Activated CD4-positive, alpha-beta T cell treated with anti-CD3 and anti-CD28 coated beads for 36 hours (primary cell): ENCODE data around the gene INPP4B. TPM values are rescaled to one million over a fixed set of nuclear protein-coding genes. Genes with fewer than 3 reads are reported as not detected.
"Not testable (repeated sequence)": the region's sequence is repeated elsewhere in the genome, so short reads cannot be mapped to it uniquely, and the experiment has no call there.

ENCODE experiments used
- ATAC-seq: fragments of 200-7000 bp; cut with Tn5 transposase; one replicate; pipeline ENCODE4 v1.10.0; 2021; ENCODE audit warnings: mild to moderate bottlenecking, moderate library complexity
- CTCF ChIA-PET: fragments of 350-600 bp; sonication (Branson Sonifier 250); formaldehyde crosslinking; loops from one replicate; lab custom pipeline; 2021; ENCODE audit warnings: antibody characterized with exemption; lab: Charles Lee
- POLR2A ChIA-PET: fragments of 350-600 bp; sonication (Branson Sonifier 250); formaldehyde crosslinking; loops from one replicate; lab custom pipeline; 2021; ENCODE audit warnings: antibody characterized with exemption, inconsistent platforms; lab: Charles Lee
- DNase-seq: peaks from one replicate; pipeline ENCODE4 v3.0.0-alpha.2; 2020
- H3K27ac Mint-ChIP-seq: one replicate; pipeline ENCODE4 v1.8.0; 2021; ENCODE audit warnings: mixed read lengths
- H3K27me3 Mint-ChIP-seq: one replicate; pipeline ENCODE4 v1.8.0; 2021; ENCODE audit warnings: mixed read lengths
- H3K36me3 Mint-ChIP-seq: one replicate; pipeline ENCODE4 v1.8.0; 2021; ENCODE audit warnings: low read depth, mixed read lengths
- H3K4me1 Mint-ChIP-seq: one replicate; pipeline ENCODE4 v1.8.0; 2021; ENCODE audit warnings: mixed read lengths
- H3K4me3 Mint-ChIP-seq: one replicate; pipeline ENCODE4 v1.8.0; 2021; ENCODE audit warnings: mild to moderate bottlenecking, moderate library complexity, mixed read lengths
- H3K9me3 Mint-ChIP-seq: one replicate; pipeline ENCODE4 v1.8.0; 2021; ENCODE audit warnings: low read depth, mixed read lengths
- intact Hi-C, 2 experiments: fragments of 100-400 bp; cut with DNase I in 1 of 2; cut with micrococcal nuclease in 1 of 2; formaldehyde crosslinking; loops; one replicate each; pipeline versions ENCODE4 v1.14.2 to v1.15.1; 2022 to 2024; cut with DNase I, micrococcal nuclease
- total RNA-seq, 2 experiments: library from RNA; stranded (reverse); gene quantifications; one replicate each; pipeline ENCODE4 v1.2.3, GENCODE V29; 2021

Gene INPP4B
- total RNA-seq, 2 experiments from 2014 or later, result 66.6 to 70.7 TPM

GRCh38 chr4:142824368-142824767, 21.7 kb downstream of the INPP4B start:
- intact Hi-C loops, result loop anchor here (1.0 to 5.0 kb wide), 4 partner anchors 8 to 447 kb away; no protein-coding TSS in a partner anchor
- H3K27me3 Mint-ChIP-seq, result no peaks in the 10 kb centered on the region
- peak; percentile 96 for ATAC-seq

DNA sequence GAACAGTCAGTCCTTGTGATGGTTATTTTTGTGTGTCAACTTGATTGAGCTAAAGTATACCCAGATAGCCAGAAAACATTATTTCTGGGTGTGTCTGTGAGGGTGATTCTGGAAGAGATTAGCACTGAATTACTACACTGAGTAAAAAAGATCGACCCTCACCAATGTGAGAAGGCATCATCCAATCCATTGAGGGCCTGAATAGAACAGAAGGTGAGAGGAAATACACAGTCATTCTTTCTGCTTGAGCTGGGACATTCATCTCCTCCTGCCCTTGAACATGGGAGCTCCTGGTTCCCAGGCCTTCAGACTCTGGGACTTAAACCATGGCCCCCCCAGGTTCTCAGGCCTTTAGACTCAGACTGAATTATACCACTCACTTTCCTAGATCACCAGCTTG, 22.3 kb downstream of the INPP4B start:
- Mint-ChIP-seq H3K4me3 (no peak overlapping the region), H3K27me3 (no peaks in the 10 kb centered on the region), H3K4me1 (peaks cover 22% of the 10 kb centered on the region), H3K27ac (peak overlapping the region; percentile 63), H3K9me3 (peaks cover 10% of the 10 kb centered on the region), H3K36me3 (peaks cover 23% of the 10 kb centered on the region)
- CTCF ChIA-PET, result interaction anchor here (0.6 to 1.5 kb wide), 7 partner anchors 8 to 201 kb away, joined by 3 to 4 read pairs (median 3); no protein-coding TSS in a partner anchor
- peak; percentile 15 for DNase-seq
- intact Hi-C loops, result loop anchor here (1.0 to 5.0 kb wide), 4 partner anchors 7 to 446 kb away; no protein-coding TSS in a partner anchor
- peak; percentile 75 for ATAC-seq
- POLR2A ChIA-PET, result interaction anchor here (0.8 to 1.5 kb wide), 3 partner anchors 104 to 537 kb away, joined by 4 to 5 read pairs (median 4); no protein-coding TSS in a partner anchor

More at GRCh38 chr4:142824368-142824767, 21.7 kb downstream of the INPP4B start:
- Mint-ChIP-seq H3K4me1 (peaks cover 18% of the 10 kb centered on the region), H3K4me3 (peak overlapping the region; percentile 9), H3K9me3 (peaks cover 8% of the 10 kb centered on the region), H3K27ac (peak overlapping the region; percentile 63), H3K36me3 (peaks cover 20% of the 10 kb centered on the region)
- ChIA-PET CTCF (interaction anchor here (0.6 to 1.5 kb wide), 6 partner anchors 11 to 200 kb away, joined by 3 to 4 read pairs (median 3); no protein-coding TSS in a partner anchor), POLR2A (interaction anchor here (0.7 to 1.5 kb wide), 4 partner anchors 105 to 538 kb away, joined by 3 to 5 read pairs (median 4); no protein-coding TSS in a partner anchor)
- no peak for DNase-seq

GRCh38 chr4:142818476-142818875, 27.6 kb downstream of the INPP4B start:
- intact Hi-C loops, result loop anchor here (5.0 kb wide), 4 partner anchors 251 to 466 kb away; no protein-coding TSS in a partner anchor
- CTCF ChIA-PET, result no interaction called here
- POLR2A ChIA-PET, result no interaction called here
- Mint-ChIP-seq H3K9me3 (peaks cover 7% of the 10 kb centered on the region), H3K36me3 (peaks cover 20% of the 10 kb centered on the region), H3K4me1 (peaks cover 32% of the 10 kb centered on the region), H3K27ac (no peak overlapping the region), H3K4me3 (no peak overlapping the region), H3K27me3 (no peaks in the 10 kb centered on the region)
- DNase-seq, result no peak
- no peak for ATAC-seq

GRCh38 chr4:142818031-142818430, 28.1 kb downstream of the INPP4B start:
- peak overlapping the region; percentile 82 for H3K27ac Mint-ChIP-seq
- DNase-seq (no peak), ATAC-seq (no peak)
- peak overlapping the region; percentile 7 for H3K4me3 Mint-ChIP-seq
- H3K9me3 Mint-ChIP-seq, result peaks cover 7% of the 10 kb centered on the region
- ChIA-PET CTCF (interaction anchor here (1.1 kb wide), 1 partner anchor 28 kb away, joined by 4 read pairs; the partner anchor contains the start of gene INPP4B), POLR2A (no interaction called here)
- peaks cover 32% of the 10 kb centered on the region for H3K4me1 Mint-ChIP-seq
- H3K36me3 Mint-ChIP-seq, result peaks cover 19% of the 10 kb centered on the region
- intact Hi-C loops, result loop anchor here (5.0 kb wide), 4 partner anchors 251 to 466 kb away; no protein-coding TSS in a partner anchor
- no peaks in the 10 kb centered on the region for H3K27me3 Mint-ChIP-seq

GRCh38 chr4:142817442-142817841, 28.7 kb downstream of the INPP4B start:
- H3K4me3 Mint-ChIP-seq, result peak overlapping the region; percentile 18

DNA sequence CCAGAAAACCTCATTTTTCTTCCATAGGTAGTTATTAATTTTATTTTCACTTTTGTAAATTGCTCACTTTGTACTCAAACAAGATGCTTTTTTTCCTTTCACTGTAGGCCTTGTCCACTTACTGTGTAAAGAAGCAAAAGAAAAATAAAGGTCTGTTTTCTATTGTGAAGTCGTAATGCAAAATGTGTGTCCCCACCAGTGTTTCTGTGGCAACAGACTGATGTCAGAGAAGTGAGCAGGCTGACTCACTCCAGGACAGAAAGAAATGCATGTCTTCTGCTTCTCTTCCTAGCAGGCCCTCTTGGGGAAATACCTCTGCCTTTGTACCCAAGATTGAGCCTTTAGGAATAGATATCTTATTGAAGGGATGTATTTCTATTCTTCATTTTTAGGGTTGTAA, 30.3 kb downstream of the INPP4B start:
- ATAC-seq, result peak; percentile 90
- intact Hi-C loops, result loop anchor here (1.0 to 5.0 kb wide), 7 partner anchors 8 to 464 kb away; partner anchors contain the start of gene INPP4B (in 1 of the 2)
- Mint-ChIP-seq H3K27me3 (no peaks in the 10 kb centered on the region), H3K27ac (no peak overlapping the region), H3K9me3 (peaks cover 7% of the 10 kb centered on the region), H3K36me3 (peaks cover 16% of the 10 kb centered on the region), H3K4me1 (peaks cover 39% of the 10 kb centered on the region), H3K4me3 (no peak overlapping the region)
- DNase-seq, result peak; percentile 70
- ChIA-PET POLR2A (no interaction called here), CTCF (interaction anchor here (0.6 to 1.6 kb wide), 4 partner anchors 8 to 249 kb away, joined by 3 to 4 read pairs (median 4); no protein-coding TSS in a partner anchor)

More at GRCh38 chr4:142817442-142817841, 28.7 kb downstream of the INPP4B start:
- Mint-ChIP-seq H3K9me3 (peaks cover 7% of the 10 kb centered on the region), H3K27ac (peak overlapping the region; percentile 82), H3K27me3 (no peaks in the 10 kb centered on the region), H3K36me3 (peaks cover 16% of the 10 kb centered on the region), H3K4me1 (peaks cover 32% of the 10 kb centered on the region)
- ChIA-PET CTCF (interaction anchor here (0.5 to 1.1 kb wide), 2 partner anchors 29 to 466 kb away, joined by 3 to 4 read pairs; partner anchors contain the start of gene INPP4B), POLR2A (no interaction called here)
- intact Hi-C loops, result loop anchor here (2.0 to 5.0 kb wide), 5 partner anchors 29 to 465 kb away; partner anchors contain the start of gene INPP4B (in 1 of the 2)
- DNase-seq, result peak; percentile 77
- ATAC-seq, result peak; percentile 88

DNA sequence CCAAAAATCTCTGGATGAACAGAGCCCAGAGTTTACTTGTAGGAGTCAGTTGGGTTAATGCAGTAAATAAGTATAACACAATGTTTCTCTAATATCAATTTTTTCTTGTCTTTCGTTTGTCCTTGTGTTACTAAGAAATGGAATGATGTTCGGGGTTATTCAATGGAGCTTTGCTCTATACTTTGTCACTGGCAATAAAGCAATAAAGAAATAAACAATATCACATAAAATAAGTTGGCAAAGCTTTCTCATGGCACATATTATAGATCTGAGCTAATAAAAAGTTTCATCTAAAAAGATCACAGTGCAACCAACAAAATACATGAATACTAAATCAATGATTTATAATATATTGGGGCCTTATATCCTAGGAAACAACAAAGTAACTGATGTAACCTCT, 32.7 kb downstream of the INPP4B start:
- Mint-ChIP-seq H3K27me3 (no peaks in the 10 kb centered on the region), H3K9me3 (no peaks in the 10 kb centered on the region), H3K4me3 (no peak overlapping the region), H3K27ac (no peak overlapping the region), H3K36me3 (peaks cover 2% of the 10 kb centered on the region), H3K4me1 (peaks cover 30% of the 10 kb centered on the region)
- DNase-seq (no peak), ATAC-seq (no peak)
- intact Hi-C loops, result no loop called here
- ChIA-PET CTCF (interaction anchor here (1.3 kb wide), 1 partner anchor 10 kb away, joined by 3 read pairs; no protein-coding TSS in a partner anchor), POLR2A (no interaction called here)

GRCh38 chr4:142812091-142812490, 34.0 kb downstream of the INPP4B start:
- Mint-ChIP-seq H3K27me3 (no peaks in the 10 kb centered on the region), H3K36me3 (no peaks in the 10 kb centered on the region), H3K27ac (no peak overlapping the region), H3K4me3 (no peak overlapping the region), H3K9me3 (no peaks in the 10 kb centered on the region), H3K4me1 (peaks cover 19% of the 10 kb centered on the region)
- DNase-seq (no peak), ATAC-seq (peak; percentile 42)
- POLR2A ChIA-PET, result no interaction called here
- intact Hi-C loops, result no loop called here
- CTCF ChIA-PET, result interaction anchor here (0.5 kb wide), 1 partner anchor 26 kb away, joined by 3 read pairs; no protein-coding TSS in a partner anchor

DNA sequence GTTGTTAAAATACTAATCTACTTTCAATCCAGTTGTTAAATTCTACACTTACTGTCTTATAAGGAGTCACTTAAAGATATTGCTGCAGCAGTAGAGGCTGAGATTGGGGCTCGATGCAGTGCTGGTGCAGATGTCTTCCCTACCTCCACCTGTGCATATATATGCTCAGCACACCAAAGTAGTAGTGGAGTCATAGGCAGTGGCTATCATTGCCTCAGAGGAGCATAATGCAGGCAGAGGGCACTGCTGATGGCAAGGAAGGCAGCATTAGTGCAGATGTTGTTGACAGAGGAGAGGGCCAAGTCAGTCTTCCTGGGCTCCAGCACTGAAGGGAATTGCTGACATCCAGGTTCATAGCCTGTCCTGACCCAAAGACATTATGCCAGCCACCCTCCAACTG, 35.1 kb downstream of the INPP4B start:
- Mint-ChIP-seq H3K9me3 (no peaks in the 10 kb centered on the region), H3K27me3 (no peaks in the 10 kb centered on the region), H3K4me3 (no peak overlapping the region), H3K36me3 (no peaks in the 10 kb centered on the region), H3K4me1 (peaks cover 15% of the 10 kb centered on the region), H3K27ac (no peak overlapping the region)
- ChIA-PET POLR2A (no interaction called here), CTCF (interaction anchor here (1.3 kb wide), 1 partner anchor 91 kb away, joined by 3 read pairs; no protein-coding TSS in a partner anchor)
- no peak for DNase-seq
- ATAC-seq, result no peak
- intact Hi-C loops, result no loop called here

- Mint-ChIP-seq H3K36me3 (no peaks in the 10 kb centered on the region), H3K4me1 (peaks cover 7% of the 10 kb centered on the region), H3K27ac (no peak overlapping the region), H3K9me3 (no peaks in the 10 kb centered on the region), H3K27me3 (no peaks in the 10 kb centered on the region), H3K4me3 (no peak overlapping the region)
- ChIA-PET CTCF (interaction anchor here (0.7 kb wide), 1 partner anchor 15 kb away, joined by 3 read pairs; no protein-coding TSS in a partner anchor), POLR2A (interaction anchor here (0.6 kb wide), 1 partner anchor 238 kb away, joined by 3 read pairs; no protein-coding TSS in a partner anchor)
- no peak for ATAC-seq
- DNase-seq, result no peak
- intact Hi-C loops, result no loop called here
These were observed 36.5 kb downstream of the INPP4B start for GRCh38 chr4:142809559-142809958.

DNA sequence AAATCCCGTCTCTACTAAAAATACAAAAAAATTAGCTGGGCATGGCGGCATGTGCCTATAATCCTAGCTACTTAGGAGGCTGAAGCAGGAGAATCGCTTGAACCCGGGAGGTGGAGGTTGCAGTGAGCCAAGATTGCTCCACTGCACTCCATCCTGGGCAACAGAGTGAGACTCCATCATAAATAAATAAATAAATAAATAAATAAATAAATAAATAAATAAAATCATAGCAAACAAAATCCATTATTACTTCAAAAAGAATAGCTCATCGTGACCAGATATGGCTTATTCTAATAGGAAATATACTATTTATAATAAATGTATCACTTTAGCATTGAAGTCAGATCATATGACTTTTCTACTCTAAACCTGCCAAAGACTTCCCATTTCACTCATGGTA, 42.2 kb downstream of the INPP4B start:
- POLR2A ChIA-PET, result interaction anchor here (0.6 kb wide), 1 partner anchor 26 kb away, joined by 4 read pairs; no protein-coding TSS in a partner anchor
- H3K27ac Mint-ChIP-seq, H3K9me3 Mint-ChIP-seq, H3K4me3 Mint-ChIP-seq, DNase-seq, H3K27me3 Mint-ChIP-seq, intact Hi-C loops, ATAC-seq, CTCF ChIA-PET: not testable (repeated sequence)
- Mint-ChIP-seq H3K4me1 (peaks cover 17% of the 10 kb centered on the region), H3K36me3 (peaks cover 11% of the 10 kb centered on the region)
